Right ventricle myocardium inferior (tissue), 1 donor: ENCODE measurements around the gene NBEAL1. TPM values are rescaled to one million over a fixed set of nuclear protein-coding genes. Genes with fewer than 3 reads are reported as not detected.
"Not testable (repeated sequence)": the region's sequence is repeated elsewhere in the genome, so short reads cannot be mapped to it uniquely, and the experiment has no call there.

Experiments used
- ATAC-seq: fragments of 200-7000 bp; cut with Tn5 transposase; one replicate; pipeline ENCODE4 v1.9.1; 2020; ENCODE audit warnings: mild to moderate bottlenecking, moderate library complexity
- DNase-seq: peaks from one replicate; pipeline ENCODE4 v3.0.0; 2021; ENCODE audit errors: missing footprints
- intact Hi-C: fragments of 100-400 bp; cut with DNase I; formaldehyde crosslinking; loops from one replicate; pipeline ENCODE4 v1.11.0; 2022
- total RNA-seq: library from RNA; stranded (reverse); fragmentation: NEBNext Ultra II Directional; extraction: Animal tissue kit (Norgen Biotek cat#: 25700); gene quantifications from one replicate; pipeline ENCODE4 v1.2.1, GENCODE V29; 2021
- donor health status: DM: no; HTN: yes; CAD: no; lungs with severe emphysema.

NBEAL1 gene
- total RNA-seq, 1 donor from 2014 or later = 14.1 TPM

DNA sequence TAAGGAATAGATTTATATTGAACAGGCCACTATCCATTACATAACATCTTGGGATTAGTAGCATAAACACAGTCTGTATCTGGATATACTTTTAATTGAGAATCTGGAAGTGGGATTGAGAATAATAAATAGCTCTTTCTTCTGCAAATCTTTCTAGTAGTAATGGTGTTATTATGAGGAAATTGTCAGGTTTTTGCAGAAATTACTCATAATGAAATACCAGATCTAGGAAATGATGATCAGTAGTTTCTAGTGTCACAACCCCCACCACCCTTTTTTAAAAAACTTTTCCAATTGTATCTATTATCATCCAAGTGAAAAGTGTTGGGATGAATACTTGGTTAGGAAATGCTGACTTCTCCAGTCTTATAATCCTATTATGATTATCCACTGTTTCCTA, 18.7 kb downstream of the NBEAL1 start:
- no peak for DNase-seq
- ATAC-seq = no peak
- intact Hi-C loops = no loop called here

DNA sequence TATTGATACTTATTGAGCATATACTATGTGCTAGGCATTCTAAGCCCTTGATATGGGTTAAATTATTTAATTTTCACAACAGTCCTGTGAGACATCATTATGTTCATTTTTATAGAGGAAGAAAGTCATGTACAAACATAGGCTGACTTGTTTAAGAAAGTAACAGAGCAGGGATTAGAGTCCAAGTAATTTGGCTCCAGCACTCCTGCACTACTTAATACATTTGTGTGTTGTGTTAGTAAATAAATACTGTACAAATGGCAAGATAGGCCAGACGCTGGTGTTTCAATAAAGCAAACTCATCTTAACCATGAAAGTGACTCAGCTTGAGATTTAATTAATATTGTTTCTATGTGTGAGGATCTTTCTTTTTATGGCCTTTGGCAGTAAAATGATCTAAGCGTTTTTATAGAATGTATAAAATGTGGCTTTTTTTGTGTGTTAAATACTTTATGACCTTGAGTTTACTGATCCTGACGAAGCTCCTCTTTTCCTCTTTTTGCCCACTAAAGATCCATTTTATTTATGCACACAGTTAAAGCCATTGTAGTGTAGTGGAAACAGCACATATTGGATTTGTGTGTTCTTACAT, 21.3 kb downstream of the NBEAL1 start:
- DNase-seq = no peak
- no peak for ATAC-seq
- intact Hi-C loops = no loop called here

DNA sequence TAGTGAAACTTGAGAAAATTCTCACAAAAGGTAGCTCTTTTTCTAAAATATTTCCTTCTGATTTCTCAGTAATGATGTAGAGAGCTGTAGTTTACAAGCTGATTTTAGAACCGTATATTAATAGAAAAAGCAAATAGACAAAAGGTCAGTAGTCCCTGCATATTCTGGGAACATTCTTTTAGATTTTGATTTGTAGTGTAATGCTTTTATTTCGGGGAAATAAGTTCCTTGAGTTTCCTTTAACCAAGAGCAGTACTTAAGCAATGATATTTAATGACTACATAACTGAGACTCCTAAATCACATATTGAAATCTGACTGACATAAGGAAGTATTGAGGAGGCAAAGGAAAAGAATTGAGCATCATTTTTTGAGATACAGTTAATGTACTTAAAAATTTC, 22.4 kb downstream of the NBEAL1 start:
- DNase-seq (no peak), ATAC-seq (no peak)
- intact Hi-C loops = no loop called here

GRCh38 chr2:203038586-203038985, 23.9 kb downstream of the NBEAL1 start:
- intact Hi-C loops = no loop called here
- no peak for DNase-seq
- ATAC-seq = no peak

DNA sequence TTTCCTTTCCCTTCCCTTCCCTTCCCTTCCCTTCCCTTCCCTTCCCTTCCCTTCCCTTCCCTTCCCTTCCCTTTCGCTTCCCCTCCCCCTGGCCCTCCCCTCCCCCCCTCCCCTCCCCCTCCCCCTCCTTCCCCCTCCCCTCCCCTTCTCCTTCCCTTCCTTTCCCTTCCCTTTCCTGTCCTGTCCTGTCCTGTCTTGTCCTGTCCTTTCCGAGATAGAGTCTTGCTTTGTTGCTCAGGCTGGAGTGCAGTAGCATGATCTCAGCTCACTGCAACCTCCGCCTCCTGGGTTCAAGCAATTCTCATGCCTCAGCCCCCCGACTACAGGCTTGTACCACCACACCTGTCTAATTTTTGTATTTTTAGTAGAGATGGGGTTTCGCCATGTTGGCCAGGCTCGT, 24.5 kb downstream of the NBEAL1 start:
- intact Hi-C loops, ATAC-seq, DNase-seq: not testable (repeated sequence)

GRCh38 chr2:203040966-203041521, 26.4 kb downstream of the NBEAL1 start:
- DNase-seq (no peak), ATAC-seq (no peak)
- intact Hi-C loops = no loop called here

DNA sequence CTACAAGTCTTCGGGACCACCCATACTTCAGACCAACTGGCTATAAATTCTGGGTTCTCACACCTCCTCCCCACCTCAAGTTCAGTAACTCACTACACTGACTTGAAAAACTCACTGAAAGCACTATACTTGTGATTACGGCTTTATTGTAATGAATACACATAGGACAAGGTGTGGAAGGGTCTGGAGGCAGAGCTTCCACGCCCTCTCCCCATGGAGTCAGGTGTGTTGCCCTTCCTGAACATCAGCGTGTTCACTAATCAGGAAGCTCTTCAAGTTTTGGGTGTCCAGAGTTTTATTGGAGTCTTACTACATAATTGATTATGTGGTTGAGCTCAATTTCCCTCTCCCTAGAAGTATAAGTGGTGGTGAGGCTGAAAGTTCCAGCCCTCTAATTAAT, 27.5 kb downstream of the NBEAL1 start:
- ATAC-seq = no peak
- intact Hi-C loops = no loop called here
- DNase-seq = no peak

DNA sequence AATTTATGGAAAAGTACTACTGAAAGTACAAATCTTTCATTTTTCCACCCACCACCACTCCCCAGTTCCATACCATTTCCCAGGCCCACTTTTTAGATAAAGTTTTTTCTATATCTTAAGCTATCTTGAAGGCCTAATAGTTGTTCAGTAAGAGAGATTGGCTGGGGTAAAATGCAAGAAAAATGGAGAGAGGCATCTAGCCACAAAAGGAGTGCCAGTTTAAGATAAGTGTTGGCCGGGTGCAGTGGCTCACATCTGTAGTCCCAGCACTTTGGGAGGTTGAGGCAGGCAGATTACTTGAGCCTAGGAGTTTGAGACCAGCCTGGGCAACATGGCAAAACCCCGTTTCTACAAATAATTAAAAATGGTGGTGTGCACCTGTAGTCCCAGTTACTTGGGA, 28.6 kb downstream of the NBEAL1 start:
- intact Hi-C loops = no loop called here
- ATAC-seq (no peak), DNase-seq (no peak)

- intact Hi-C loops = no loop called here
- ATAC-seq (no peak), DNase-seq (no peak)
These were observed 31.2 kb downstream of the NBEAL1 start for GRCh38 chr2:203045867-203046266.

DNA sequence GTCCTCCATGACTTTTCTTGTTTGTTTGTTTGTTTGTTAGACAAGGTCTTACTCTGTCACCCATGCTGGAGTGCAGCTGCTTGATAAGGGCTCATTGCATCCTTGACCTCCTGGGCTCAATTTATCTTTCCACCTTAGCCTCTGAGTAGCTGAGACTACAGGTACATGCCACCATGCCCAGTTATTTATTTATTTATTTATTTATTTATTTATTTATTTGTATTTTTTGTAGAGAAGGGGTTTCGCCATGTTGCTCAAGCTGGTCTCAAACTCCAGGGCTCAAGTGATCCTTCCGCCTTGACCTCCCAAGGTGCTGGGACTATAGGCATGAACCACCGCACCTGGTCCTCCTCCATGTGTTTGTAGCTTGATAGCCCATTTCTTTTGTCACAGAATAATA, 37.9 kb downstream of the NBEAL1 start:
- intact Hi-C loops = no loop called here
- ATAC-seq = no peak
- no peak for DNase-seq

DNA sequence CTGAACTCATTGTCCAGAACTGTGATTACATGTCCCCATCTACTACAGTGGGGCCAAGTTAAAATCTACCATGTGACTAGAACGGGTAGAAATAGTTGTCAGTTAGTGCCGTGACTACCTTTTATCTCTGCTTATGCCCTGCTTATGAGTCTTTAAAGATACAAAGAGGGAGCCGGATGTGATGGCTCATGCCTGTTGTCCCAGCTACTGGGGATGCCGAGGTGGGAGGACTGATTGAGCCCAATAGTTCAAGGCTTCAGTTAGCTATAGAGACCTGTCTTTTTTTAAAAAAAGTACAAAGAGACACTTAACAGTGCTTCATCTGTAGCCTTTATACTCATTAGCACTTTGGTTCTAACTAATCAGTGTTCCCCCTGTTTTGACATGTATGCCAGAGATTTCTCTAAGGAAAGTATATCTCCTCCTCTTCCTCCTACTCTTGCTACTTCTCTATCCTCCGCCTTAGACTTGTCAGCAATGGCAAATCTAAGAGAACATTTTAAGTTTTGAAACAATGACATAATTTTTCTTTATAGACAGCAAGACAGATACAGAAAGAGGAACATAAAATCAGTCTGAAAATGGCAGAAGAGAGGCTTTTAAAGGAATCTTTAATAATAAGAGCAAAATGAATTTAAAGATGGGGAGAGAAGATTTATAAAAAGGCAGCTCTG, 45.0 kb downstream of the NBEAL1 start:
- ATAC-seq = no peak
- intact Hi-C loops = no loop called here
- no peak for DNase-seq

DNA sequence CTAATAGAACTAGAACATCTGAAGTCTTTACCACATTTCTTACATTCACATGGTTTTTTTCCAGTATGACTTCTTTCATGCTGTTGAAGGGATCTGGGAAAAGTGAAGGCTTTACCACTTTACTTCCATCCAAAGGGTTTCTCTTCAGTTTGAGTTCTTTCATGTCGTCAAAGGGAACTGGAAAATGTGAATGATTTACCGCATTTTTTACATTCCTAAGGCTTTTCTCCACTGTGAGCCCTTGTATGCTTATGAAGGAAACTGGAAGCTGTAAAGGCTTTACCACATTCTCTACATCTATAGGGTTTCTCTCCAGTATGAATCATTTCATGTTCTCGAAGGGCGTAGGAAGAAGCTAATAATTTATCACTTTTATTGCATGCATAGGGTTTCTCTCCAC, 46.7 kb downstream of the NBEAL1 start:
- no peak for ATAC-seq
- intact Hi-C loops = no loop called here
- no peak for DNase-seq

DNA sequence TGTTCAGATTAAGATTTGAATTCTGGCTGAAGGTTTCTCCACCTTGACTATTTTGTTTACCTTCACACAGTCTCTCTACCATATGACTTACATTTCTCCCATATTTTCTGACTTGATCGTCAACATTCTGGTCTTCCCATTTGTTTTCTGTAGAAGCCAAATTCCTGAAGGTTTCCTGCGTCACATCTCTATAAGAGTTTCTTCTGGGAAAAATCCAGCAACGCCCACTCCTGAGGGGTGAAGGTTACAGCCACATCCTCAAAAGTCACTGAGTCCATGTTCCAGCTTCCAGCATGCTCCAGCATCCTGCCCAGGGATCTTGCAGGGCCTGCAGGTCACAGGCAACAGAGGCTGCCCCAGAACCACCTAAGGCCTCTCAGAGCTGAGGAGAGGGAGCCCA, 47.5 kb downstream of the NBEAL1 start:
- intact Hi-C loops = no loop called here
- DNase-seq (no peak), ATAC-seq (no peak)

GRCh38 chr2:203066519-203067091, 51.9 kb downstream of the NBEAL1 start:
- DNase-seq, ATAC-seq, intact Hi-C loops: not testable (repeated sequence)

DNA sequence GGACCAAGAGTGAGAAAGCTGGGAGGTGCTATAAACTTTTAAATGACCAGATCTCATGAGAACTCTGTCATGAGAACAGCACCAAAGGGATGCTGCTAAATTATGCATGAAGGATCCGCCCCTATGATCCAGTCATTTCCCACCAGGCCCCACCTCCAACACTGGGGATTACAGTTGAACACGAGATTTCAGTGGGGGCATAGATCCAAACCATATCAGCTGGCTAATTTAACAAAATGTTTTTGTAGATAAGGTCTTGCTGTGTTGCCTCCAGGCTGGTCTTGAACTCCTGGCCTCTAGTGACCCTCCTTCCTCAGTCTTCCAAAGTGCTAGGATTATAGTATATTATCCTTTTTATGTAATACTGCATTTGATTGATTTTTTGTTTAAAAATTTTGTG, 56.0 kb downstream of the NBEAL1 start:
- DNase-seq = no peak
- intact Hi-C loops = no loop called here
- no peak for ATAC-seq

GRCh38 chr2:203071148-203071547, 56.5 kb downstream of the NBEAL1 start:
- ATAC-seq = no peak
- DNase-seq = no peak
- intact Hi-C loops = no loop called here

GRCh38 chr2:203072371-203072770, 57.7 kb downstream of the NBEAL1 start:
- DNase-seq (no peak), ATAC-seq (no peak)
- intact Hi-C loops = no loop called here

DNA sequence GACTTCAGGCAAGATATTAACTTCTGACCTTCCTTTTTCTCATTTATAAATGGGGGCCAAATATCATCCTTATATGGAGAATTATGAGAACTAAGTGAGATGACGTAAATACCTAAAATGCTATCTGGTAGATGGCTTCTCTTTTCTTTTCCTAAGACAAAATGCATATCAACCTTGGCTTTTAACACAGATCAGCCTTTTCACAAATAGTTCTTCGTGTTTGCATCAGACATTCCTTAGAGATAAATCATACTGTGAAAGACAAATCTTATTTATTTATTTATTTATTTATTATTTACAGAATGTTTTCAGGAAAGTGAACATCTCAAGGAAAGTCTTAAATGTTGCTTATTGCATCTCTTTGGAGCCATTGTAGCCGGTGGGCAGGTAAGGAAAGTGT, 62.8 kb downstream of the NBEAL1 start:
- ATAC-seq = no peak
- intact Hi-C loops = no loop called here
- DNase-seq = no peak

GRCh38 chr2:203080447-203081045, 65.9 kb downstream of the NBEAL1 start:
- intact Hi-C loops = no loop called here
- ATAC-seq (no peak), DNase-seq (no peak)

GRCh38 chr2:203083328-203083727, 68.7 kb downstream of the NBEAL1 start:
- ATAC-seq (no peak), DNase-seq (no peak)
- intact Hi-C loops = no loop called here
